ENCODE results near the gene PDE2A. TPM values are rescaled to one million over a fixed set of nuclear protein-coding genes. Genes with fewer than 3 reads are reported as not detected.

PDE2A gene
- total and polyA plus RNA-seq, 2 donors (not counting 3 experiments of a cell fraction or from before 2014, with no cell fraction given) = 14.8 to 16.8 TPM

- Histone ChIP-seq H3K4me3 (replicated peaks in 1 of 3; ENCODE audit: insufficient read depth in 1 of 3, low read depth in 1 of 3, low read length in 3 of 3) (no peak overlapping the region), H3K4me1 (ENCODE audit: control insufficient read depth, extremely low read depth, insufficient read depth, low read length) (no peaks in the 10 kb centered on the region), H3K9me3 (replicated peaks; ENCODE audit: control insufficient read depth, insufficient read depth, low read length) (no peaks in the 10 kb centered on the region), H3K36me3 (ENCODE audit: control insufficient read depth in 2 of 2, extremely low read depth in 1 of 2, insufficient read depth in 2 of 2, low read length in 2 of 2) (no peaks in the 10 kb centered on the region), H2AFZ (ENCODE audit: low read depth, low read length) (no peak overlapping the region), H3K79me2 (ENCODE audit: control insufficient read depth, insufficient read depth, low read length) (no peaks in the 10 kb centered on the region), H3K27ac (ENCODE audit: insufficient read depth, low read depth, low read length) (no peak overlapping the region), H3K9me1 (replicated peaks; ENCODE audit: control insufficient read depth, extremely low read depth, insufficient read depth, low read length) (no peaks in the 10 kb centered on the region), H4K20me1 (replicated peaks; ENCODE audit: control insufficient read depth, extremely low read depth, insufficient read depth, low read length) (no peaks in the 10 kb centered on the region), H3K4me2 (ENCODE audit: insufficient read depth, low read length) (no peak overlapping the region), H3K9ac (replicated peaks; ENCODE audit: extremely low read depth, insufficient read depth, low read length) (no peak overlapping the region), H3K27me3 (ENCODE audit: control insufficient read depth in 2 of 2, insufficient read depth in 2 of 2, low read length in 2 of 2) (no peaks in the 10 kb centered on the region)
- TF ChIP-seq MYC (IDR thresholded peaks at IDR 0.05; ENCODE audit: low read depth, low read length) (no peak), POLR2A (IDR thresholded peaks at IDR 0.05; ENCODE audit: low read depth, low read length) (no peak), GATA2 (IDR thresholded peaks at IDR 0.05; ENCODE audit: insufficient read depth, insufficient read length, low read depth, low read length) (no peak), MAX (IDR thresholded peaks at IDR 0.05; ENCODE audit: insufficient read depth, insufficient read length) (no peak), EZH2 (IDR thresholded peaks at IDR 0.05; ENCODE audit: borderline replicate concordance, low read depth, low read length, severe bottlenecking) (no peak)
- dilution Hi-C loops (cut with MboI; ENCODE audit: extremely low pct_ligation_motif_present, low sequenced_read_pairs) (no loop called here), intact Hi-C loops (cut with micrococcal nuclease) (no loop called here)
- ChIA-PET CTCF (interaction anchor here (2.6 kb wide), 1 partner anchor 106 kb away, joined by 17 read pairs; no protein-coding TSS in a partner anchor), POLR2A (no interaction called here)
- DNase-seq (ENCODE audit: low read depth, low spot score) (no peak), FAIRE-seq (no peak)
- no TSS peak for BruUV-seq (replicated peaks)
Observed at GRCh38 chr11:72577271-72577721, 96.9 kb downstream of the PDE2A start.

GRCh38 chr11:72576661-72577060 lies 97.6 kb downstream of the PDE2A start:
- H3K27me3 ChIP-seq (ENCODE audit: control insufficient read depth in 2 of 2, insufficient read depth in 2 of 2, low read length in 2 of 2) = no peaks in the 10 kb centered on the region
- H3K27ac ChIP-seq (ENCODE audit: insufficient read depth, low read depth, low read length) = no peak overlapping the region
- TF ChIP-seq MAX (IDR thresholded peaks at IDR 0.05; ENCODE audit: insufficient read depth, insufficient read length) = no peak
- no peaks in the 10 kb centered on the region for H4K20me1 ChIP-seq (replicated peaks; ENCODE audit: control insufficient read depth, extremely low read depth, insufficient read depth, low read length)
- H3K4me3 ChIP-seq (replicated peaks in 1 of 3; ENCODE audit: insufficient read depth in 1 of 3, low read depth in 1 of 3, low read length in 3 of 3) = no peak overlapping the region
- no peak overlapping the region for H2AFZ ChIP-seq (ENCODE audit: low read depth, low read length)
- no peaks in the 10 kb centered on the region for H3K9me1 ChIP-seq (replicated peaks; ENCODE audit: control insufficient read depth, extremely low read depth, insufficient read depth, low read length)
- H3K9me3 ChIP-seq (replicated peaks; ENCODE audit: control insufficient read depth, insufficient read depth, low read length) = no peaks in the 10 kb centered on the region
- no peak overlapping the region for H3K4me2 ChIP-seq (ENCODE audit: insufficient read depth, low read length)
- intact Hi-C loops (cut with micrococcal nuclease) = no loop called here
- dilution Hi-C loops (cut with MboI; ENCODE audit: extremely low pct_ligation_motif_present, low sequenced_read_pairs) = no loop called here
- H3K4me1 ChIP-seq (ENCODE audit: control insufficient read depth, extremely low read depth, insufficient read depth, low read length) = no peaks in the 10 kb centered on the region
- H3K36me3 ChIP-seq (ENCODE audit: control insufficient read depth in 2 of 2, extremely low read depth in 1 of 2, insufficient read depth in 2 of 2, low read length in 2 of 2) = no peaks in the 10 kb centered on the region
- POLR2A ChIA-PET = no interaction called here
- CTCF ChIA-PET = interaction anchor here (2.6 kb wide), 1 partner anchor 105 kb away, joined by 17 read pairs; no protein-coding TSS in a partner anchor
- no TSS peak for BruUV-seq (replicated peaks)
- no peak for FAIRE-seq
- no peaks in the 10 kb centered on the region for H3K79me2 ChIP-seq (ENCODE audit: control insufficient read depth, insufficient read depth, low read length)
- no peak for DNase-seq (ENCODE audit: low read depth, low spot score)
- H3K9ac ChIP-seq (replicated peaks; ENCODE audit: extremely low read depth, insufficient read depth, low read length) = no peak overlapping the region

Measured in endothelial cell of umbilical vein (primary cell).